HS-27A (cell line): Measurements from ENCODE around the gene FGF1.

Source experiments
- DNase-seq: peaks from one replicate; pipeline ENCODE4 v3.0.0-alpha.2; 2012; ENCODE audit warnings: low read depth, missing footprints

FGF1 gene

DNA sequence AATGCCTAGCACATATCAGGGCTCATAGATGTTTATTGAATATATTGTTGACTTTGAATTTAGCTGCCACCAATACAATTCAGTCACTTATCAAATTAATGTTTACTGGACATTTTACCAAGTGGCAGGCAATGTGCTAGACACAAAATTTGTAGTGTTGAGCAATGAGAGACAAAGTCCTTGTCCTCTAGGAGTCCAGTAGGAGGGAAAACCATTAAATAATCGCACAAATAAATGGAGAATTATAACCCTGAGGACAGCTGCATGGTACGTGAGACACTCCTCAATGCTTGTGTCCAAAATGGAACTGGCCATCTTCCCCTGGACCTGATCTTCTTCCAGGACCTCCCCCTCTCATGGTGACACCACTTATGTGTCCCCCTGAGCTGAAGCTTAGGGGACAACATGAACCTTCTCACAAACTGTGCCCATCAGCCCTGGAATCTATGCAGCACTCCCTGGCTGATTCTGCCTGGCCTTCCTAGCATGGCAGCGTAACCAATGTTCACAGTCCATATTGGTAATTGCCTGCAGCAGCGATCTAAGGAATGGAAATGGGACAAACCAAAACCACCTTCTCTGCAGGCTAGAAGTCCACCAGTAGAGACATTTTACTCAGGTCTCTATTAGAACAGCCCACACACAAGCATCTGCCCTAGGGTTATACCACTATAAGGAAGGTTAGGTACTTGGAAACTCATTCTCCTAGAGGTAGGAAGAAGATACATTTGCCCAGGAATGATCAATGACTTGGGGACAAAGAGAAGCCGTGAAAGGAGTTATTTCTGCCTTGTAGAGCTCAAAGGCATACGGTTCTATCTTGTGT, 75.5 kb downstream of the FGF1 start:
- no peak for DNase-seq

- no peak for DNase-seq
Observed at GRCh38 chr5:142609142-142609541, 76.7 kb downstream of the FGF1 start.

GRCh38 chr5:142608081-142608480, 77.8 kb downstream of the FGF1 start:
- DNase-seq: no peak

DNA sequence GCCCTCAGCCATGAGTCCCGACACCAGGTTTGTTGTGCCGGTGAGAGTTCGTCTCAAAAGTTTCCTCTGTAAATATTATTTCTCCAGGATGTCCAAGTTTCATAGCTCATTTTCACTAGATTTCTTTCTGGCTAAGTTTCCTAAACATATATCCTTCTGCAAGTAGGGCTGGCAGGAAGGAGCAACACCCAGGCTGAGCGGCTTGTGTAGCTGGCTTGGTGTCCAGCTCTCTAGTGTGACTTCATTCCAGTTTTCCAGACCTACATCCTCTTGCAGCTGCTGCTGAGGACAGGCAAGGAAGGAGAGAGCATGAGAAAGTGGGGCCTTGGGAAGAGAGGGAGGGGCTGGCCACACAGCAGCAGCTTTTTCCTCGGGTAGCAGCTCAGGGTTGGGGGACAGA, 80.3 kb downstream of the FGF1 start:
- no peak for DNase-seq

GRCh38 chr5:142602720-142603245, 83.1 kb downstream of the FGF1 start:
- DNase-seq: no peak

- DNase-seq: no peak
Observed at GRCh38 chr5:142601432-142601831, 84.5 kb downstream of the FGF1 start.

GRCh38 chr5:142600611-142601358, 85.1 kb downstream of the FGF1 start:
- DNase-seq: no peak

- DNase-seq: no peak
Observed at GRCh38 chr5:142600092-142600491, 85.8 kb downstream of the FGF1 start.

DNA sequence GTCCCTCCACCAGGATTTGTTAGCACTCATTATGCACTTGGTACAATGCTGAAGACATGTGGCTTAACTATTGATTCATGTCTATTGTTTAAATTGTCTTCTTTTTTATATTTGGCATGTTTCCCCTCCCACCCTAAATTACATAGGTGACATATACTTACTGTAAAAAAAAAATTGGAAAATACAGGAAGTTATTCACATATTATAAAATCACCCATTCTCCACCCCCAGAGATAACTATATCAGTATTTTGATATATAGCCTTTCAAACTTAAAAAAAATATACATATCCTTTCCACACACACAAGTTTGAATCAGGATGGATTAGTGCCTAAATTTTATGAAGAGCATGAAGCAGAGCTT, 87.6 kb downstream of the FGF1 start:
- no peak for DNase-seq

GRCh38 chr5:142597546-142598337, 88.1 kb downstream of the FGF1 start:
- DNase-seq: no peak

- no peak for DNase-seq
Observed at GRCh38 chr5:142597025-142597424, 88.9 kb downstream of the FGF1 start.

- DNase-seq: no peak
Observed at GRCh38 chr5:142592365-142592764, 93.5 kb downstream of the FGF1 start.

GRCh38 chr5:142590451-142591231, 95.2 kb downstream of the FGF1 start:
- no peak for DNase-seq

DNA sequence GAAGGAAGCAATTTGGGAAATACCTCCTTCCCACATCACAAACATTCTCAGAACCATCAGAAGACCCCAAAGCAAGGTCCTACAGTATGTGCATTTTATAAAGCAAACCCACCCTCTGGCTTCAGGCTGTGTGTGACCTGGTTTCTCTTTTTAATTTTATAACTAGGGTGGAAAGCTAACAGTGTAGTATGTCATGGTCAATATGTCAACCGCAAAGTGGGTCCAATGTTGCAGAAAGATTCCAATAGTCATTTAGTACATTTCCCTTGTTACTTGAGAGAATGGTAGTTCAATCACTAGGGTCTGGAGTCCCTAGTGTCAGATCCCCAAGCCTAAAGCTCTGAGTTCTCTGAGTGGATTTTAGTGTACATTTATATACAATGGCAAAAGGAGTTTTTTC, 96.2 kb downstream of the FGF1 start:
- no peak for DNase-seq

DNA sequence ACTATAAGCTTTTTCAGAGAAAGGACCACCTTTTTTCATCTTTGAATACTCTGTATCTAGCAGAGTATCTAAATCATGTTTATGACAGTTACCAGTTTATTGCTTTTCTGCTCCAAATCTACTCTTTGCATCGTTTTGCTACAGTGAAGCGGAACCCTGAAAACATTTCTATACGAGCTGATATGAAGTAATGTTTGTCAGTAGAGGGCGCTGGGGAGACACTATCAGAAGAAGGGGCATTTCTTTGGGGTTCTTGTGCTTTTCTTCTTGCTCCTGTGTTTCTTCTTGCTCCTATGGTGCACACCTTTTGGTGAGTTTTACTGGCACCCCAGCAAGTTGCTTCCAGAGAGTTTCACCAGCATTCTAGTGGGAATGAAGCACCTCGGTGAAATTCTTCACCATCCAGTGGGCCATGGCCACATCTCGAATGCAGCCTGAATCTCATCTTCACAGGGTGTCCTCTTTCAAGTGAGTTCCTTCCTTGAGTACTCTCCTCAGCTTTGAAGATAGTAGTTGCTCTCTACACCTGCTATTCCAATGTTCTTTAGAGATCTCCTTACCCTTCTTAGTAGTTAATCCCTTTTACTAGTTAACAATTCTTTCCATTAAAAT, 98.4 kb downstream of the FGF1 start:
- DNase-seq: no peak

DNA sequence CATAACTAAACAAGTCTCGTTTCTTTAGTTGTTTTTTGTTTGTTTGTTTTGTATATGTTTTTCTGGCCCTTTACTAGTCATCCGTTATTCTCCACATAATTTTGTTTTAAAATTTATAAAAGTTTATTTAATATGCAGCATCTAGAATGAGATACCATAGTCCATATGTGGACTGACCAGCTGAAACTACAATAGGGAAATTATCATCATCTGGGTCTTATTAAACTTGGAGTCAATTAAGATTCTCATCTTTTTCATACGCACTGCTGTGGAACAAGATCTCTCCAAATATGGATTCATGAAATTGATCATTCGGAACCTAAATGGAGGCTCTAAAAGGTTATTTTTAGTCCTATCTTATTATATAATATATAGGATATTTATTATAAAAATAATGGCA, 99.3 kb downstream of the FGF1 start:
- no peak for DNase-seq

DNA sequence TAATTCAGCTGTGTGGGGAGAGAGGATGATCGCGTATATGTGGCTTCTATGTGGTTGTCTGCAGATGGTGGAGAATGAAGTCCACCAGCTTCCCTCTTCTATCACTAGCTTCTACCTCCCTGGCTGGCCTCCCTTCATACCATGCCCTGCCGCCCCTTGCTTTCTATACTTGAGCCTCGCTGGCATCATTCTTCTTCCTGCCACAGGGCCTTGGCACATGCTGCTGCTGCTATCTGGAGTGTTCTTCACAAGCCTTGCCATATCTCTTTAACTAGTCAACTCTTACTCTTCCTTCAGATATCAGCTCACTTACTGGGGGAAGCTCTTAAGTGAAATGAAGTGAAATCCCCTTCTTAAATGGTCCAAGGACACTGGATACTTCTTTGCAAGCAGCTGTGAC, 100.4 kb downstream of the FGF1 start:
- DNase-seq: no peak

DNA sequence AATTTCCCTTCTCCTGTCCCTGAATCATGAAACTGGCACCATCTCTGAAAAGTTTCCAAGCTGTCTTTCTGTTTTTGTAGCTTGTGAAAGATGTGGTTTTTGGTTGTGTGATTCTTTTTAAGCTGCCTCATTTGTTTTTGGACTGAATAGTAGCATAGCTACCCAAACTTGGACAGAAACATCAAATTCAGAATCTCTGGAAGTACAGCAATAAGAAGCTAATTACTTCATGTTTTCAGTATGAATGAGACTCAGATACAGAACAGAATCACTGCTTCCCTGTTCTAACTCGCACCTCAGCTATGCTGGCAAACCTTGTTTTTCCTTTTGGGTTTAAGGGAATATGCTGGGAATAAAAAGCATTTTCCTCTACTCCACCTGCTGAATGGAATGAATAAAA, 101.0 kb downstream of the FGF1 start:
- no peak for DNase-seq

DNA sequence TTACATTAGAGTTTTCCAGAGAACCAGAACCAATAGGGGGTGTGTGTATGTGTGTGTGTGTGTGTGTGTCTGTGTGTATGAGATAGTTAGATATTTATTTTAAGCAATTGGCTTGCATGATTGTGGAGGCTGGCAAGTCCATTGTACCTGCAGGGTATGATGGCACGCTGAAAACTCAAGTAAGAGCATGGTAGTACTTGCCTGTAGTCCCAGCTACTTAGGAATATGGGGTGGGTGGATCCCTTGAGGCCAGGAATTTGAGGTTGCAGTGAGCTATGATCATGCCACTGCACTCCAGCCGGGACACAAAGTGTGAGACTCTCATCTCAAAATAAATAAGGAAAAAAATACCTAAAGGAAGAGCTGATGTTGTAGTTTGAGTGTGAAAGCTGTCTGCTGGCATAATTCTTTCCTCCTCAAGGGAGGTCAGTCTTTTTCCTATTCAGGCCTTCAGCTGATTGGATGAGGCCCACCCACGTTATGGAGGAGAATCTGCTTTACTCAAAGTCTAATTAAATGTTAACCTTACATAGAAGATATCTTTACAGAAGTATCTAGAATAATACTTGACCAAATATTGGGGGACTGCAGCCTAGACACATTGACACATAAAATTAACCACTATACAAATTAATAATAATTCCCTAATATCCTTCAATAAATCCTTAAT, 107.6 kb downstream of the FGF1 start:
- DNase-seq: no peak

GRCh38 chr5:142576804-142577203, 109.1 kb downstream of the FGF1 start:
- DNase-seq: no peak

DNA sequence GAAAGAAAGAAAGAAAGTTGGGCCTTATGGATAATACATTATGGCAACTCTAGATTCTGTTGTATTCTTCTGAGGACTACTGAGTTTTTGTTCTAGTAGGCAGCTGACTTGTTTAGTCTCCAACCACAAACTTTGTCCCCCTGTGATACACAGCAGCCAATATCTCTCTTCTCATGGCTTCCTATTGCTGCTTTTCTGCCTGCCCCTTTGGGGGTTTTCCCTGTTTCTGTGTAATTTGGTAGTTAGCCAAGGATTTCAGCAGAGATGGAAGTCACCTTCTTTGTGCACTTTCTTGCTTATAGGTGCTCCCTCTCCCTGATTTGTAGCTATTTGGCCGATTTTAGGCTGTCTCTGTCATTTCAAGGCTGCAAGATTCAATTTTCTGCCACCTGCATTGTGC, 109.6 kb downstream of the FGF1 start:
- DNase-seq: no peak
